SH-SY5Y (cell line): Measurements from ENCODE around the gene STK32A.

ENCODE experiments used
- GATA2 ChIP-seq: IDR thresholded peaks from 2 replicates; pipeline ENCODE4 v1.6.1; 2011; ENCODE audit warnings: mild to moderate bottlenecking, low read depth, low read length
- GATA3 ChIP-seq: IDR thresholded peaks from 2 replicates; pipeline ENCODE4 v1.6.1; 2011; ENCODE audit warnings: low read depth, mild to moderate bottlenecking, low read length, moderate library complexity

GRCh38 chr5:147234239-147234824, 494 bp upstream of the STK32A start:
- no peak for TF ChIP-seq GATA3
- no peak for TF ChIP-seq GATA2
